Stomach (tissue), 4 donors: Measurements from ENCODE around the gene STAT5B.

ENCODE experiments used
- POLR2A ChIP-seq, 4 donors: fragments of 450-650 bp; IDR thresholded peaks; one replicate each; pipeline ENCODE4 v1.6.1; 2016; ENCODE audit warnings: antibody characterized with exemption in 4 of 4, control low read depth in 2 of 4, mild to moderate bottlenecking in 1 of 4, moderate library complexity in 1 of 4
- POLR2AphosphoS5 ChIP-seq, 3 donors: sonication (generic); formaldehyde crosslinking; IDR thresholded peaks; one replicate each; pipeline ENCODE4 v1.6.1; 2016; ENCODE audit warnings: antibody characterized with exemption in 3 of 3
- TF ChIP-seq, protein P1 (sequence below), 7 experiments: fragments of 450-650 bp in 4 of 7; fragments of 200-600 bp in 3 of 7; sonication (generic) in 3 of 7; IDR thresholded peaks; one replicate each; pipeline ENCODE4 v1.5.1; 2016 to 2019; ENCODE audit warnings: antibody characterized with exemption in 7 of 7, control low read depth in 2 of 7, mild to moderate bottlenecking in 1 of 7

DNA sequence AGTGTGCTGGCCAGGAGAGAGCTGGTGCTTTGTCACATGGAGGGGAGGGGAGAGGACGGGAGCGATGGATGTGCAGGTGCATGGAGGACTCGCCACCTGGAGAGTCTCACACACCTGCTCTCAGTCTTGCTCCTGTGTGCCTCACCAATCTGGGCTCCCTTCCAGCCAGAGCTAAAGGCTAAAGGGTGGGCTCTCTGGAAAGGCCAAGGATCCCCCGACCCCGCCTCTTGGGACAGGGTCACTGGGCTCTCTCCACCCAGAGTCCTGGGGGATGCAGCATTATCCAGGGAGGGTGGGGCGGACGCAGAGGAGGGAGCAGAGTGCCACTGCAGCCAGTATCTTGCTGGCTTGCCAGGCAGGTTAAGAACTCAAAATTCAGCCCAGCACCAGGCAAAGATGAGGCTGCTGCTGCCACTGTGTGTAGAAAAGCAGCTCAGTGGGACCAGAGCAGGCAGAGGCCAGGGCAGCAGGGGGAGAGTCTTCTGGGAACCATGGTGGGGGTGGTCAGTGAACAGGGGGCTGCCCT is 5.4 kb upstream of the STAT5B start:
- TF ChIP-seq, protein P1, sequence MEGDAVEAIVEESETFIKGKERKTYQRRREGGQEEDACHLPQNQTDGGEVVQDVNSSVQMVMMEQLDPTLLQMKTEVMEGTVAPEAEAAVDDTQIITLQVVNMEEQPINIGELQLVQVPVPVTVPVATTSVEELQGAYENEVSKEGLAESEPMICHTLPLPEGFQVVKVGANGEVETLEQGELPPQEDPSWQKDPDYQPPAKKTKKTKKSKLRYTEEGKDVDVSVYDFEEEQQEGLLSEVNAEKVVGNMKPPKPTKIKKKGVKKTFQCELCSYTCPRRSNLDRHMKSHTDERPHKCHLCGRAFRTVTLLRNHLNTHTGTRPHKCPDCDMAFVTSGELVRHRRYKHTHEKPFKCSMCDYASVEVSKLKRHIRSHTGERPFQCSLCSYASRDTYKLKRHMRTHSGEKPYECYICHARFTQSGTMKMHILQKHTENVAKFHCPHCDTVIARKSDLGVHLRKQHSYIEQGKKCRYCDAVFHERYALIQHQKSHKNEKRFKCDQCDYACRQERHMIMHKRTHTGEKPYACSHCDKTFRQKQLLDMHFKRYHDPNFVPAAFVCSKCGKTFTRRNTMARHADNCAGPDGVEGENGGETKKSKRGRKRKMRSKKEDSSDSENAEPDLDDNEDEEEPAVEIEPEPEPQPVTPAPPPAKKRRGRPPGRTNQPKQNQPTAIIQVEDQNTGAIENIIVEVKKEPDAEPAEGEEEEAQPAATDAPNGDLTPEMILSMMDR (IDR thresholded peaks at IDR 0.05), result no peak
- TF ChIP-seq POLR2AphosphoS5 (IDR thresholded peaks at IDR 0.05) (no peak), POLR2A (IDR thresholded peaks at IDR 0.05) (no peak)
